ENCODE measurements around the gene FBXL19.

DNA sequence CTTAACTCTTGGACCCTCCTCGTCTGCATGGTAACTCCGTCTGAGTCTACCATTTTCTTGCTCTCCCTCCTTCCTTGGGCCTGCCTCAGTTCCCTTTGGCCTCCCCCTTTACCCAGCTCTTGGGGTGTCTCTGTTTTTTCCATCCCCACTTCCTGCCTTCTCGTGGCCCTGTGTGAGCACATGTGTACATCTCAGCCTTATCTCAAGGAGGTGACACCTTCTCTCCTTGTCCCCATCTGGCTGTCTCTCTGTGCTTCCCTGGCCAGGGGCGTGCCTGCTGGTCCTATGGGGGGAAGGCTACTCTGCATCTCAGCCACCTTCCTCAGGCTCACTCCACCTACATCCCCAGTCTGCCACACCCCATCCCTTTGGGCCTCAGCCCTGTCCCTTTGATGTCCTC lies 20.4 kb upstream of the FBXL19 start:
- TF ChIP-seq, protein P1, sequence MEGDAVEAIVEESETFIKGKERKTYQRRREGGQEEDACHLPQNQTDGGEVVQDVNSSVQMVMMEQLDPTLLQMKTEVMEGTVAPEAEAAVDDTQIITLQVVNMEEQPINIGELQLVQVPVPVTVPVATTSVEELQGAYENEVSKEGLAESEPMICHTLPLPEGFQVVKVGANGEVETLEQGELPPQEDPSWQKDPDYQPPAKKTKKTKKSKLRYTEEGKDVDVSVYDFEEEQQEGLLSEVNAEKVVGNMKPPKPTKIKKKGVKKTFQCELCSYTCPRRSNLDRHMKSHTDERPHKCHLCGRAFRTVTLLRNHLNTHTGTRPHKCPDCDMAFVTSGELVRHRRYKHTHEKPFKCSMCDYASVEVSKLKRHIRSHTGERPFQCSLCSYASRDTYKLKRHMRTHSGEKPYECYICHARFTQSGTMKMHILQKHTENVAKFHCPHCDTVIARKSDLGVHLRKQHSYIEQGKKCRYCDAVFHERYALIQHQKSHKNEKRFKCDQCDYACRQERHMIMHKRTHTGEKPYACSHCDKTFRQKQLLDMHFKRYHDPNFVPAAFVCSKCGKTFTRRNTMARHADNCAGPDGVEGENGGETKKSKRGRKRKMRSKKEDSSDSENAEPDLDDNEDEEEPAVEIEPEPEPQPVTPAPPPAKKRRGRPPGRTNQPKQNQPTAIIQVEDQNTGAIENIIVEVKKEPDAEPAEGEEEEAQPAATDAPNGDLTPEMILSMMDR (conservative IDR thresholded peaks at IDR 0.05) = no peak
- no peak for TF ChIP-seq ZFX (IDR thresholded peaks at IDR 0.05)
